DOHH2 (cell line): ENCODE results near the gene ACMSD.

Experiments
- H3F3A ChIP-seq: fragments of 200-600 bp; sonication (generic), shearing (Covaris generic); 2 replicates; pipeline ENCODE4 v1.6.0; 2016; ENCODE audit warnings: antibody characterized with exemption, mild to moderate bottlenecking; ENCODE audit not compliant: control insufficient read depth, insufficient read depth
- H3K27ac ChIP-seq: fragments of 200-600 bp; sonication (generic); 2 replicates; pipeline ENCODE4 v1.5.1; 2014; ENCODE audit warnings: low read depth, mild to moderate bottlenecking, low read length, moderate library complexity
- H3K27me3 ChIP-seq: fragments of 200-600 bp; sonication (generic); 2 replicates; pipeline ENCODE4 v1.6.1; 2014; ENCODE audit warnings: mild to moderate bottlenecking, low read length, mixed read lengths; ENCODE audit not compliant: control insufficient read depth
- H3K36me3 ChIP-seq: fragments of 200-600 bp; sonication (generic); 2 replicates; pipeline ENCODE4 v1.6.1; 2014; ENCODE audit warnings: mild to moderate bottlenecking, low read length, moderate library complexity, mixed read lengths; ENCODE audit not compliant: control insufficient read depth
- H3K4me1 ChIP-seq: fragments of 200-600 bp; sonication (generic); 2 replicates; pipeline ENCODE4 v1.6.1; 2014; ENCODE audit warnings: mild to moderate bottlenecking, low read length, mixed read lengths; ENCODE audit not compliant: control insufficient read depth
- H3K4me2 ChIP-seq: fragments of 200-600 bp; sonication (generic); 2 replicates; pipeline ENCODE4 v1.6.0; 2014; ENCODE audit warnings: mild to moderate bottlenecking, low read length, moderate library complexity
- H3K4me3 ChIP-seq: fragments of 200-600 bp; sonication (generic); 2 replicates; pipeline ENCODE4 v1.5.1; 2014; ENCODE audit warnings: mild to moderate bottlenecking, low read length, mixed read lengths
- H3K79me2 ChIP-seq: fragments of 200-600 bp; sonication (generic); 2 replicates; pipeline ENCODE4 v1.6.1; 2014; ENCODE audit warnings: mild to moderate bottlenecking, low read length, mixed read lengths; ENCODE audit not compliant: control insufficient read depth
- H3K9me2 ChIP-seq: fragments of 200-600 bp; sonication (generic); replicated peaks from 2 replicates; pipeline ENCODE4 v1.6.1; 2014; ENCODE audit warnings: mild to moderate bottlenecking, low read length, mixed read lengths; ENCODE audit not compliant: control insufficient read depth
- H3K9me3 ChIP-seq: fragments of 200-600 bp; sonication (generic); 2 replicates; pipeline ENCODE4 v1.6.1; 2014; ENCODE audit warnings: antibody characterized with exemption, low read length, mixed read lengths; ENCODE audit not compliant: control insufficient read depth, insufficient read depth
- H4K20me1 ChIP-seq: fragments of 200-600 bp; sonication (generic); 2 replicates; pipeline ENCODE4 v1.6.0; 2014; ENCODE audit warnings: low read depth, mild to moderate bottlenecking, antibody characterized with exemption, low read length, moderate library complexity; ENCODE audit not compliant: control insufficient read depth, insufficient read depth
- CTCF ChIP-seq: fragments of 200-600 bp; sonication (generic); IDR thresholded peaks from one replicate; pipeline ENCODE4 v1.5.1; 2014; ENCODE audit warnings: antibody characterized with exemption, mild to moderate bottlenecking, low read depth, low read length; ENCODE audit not compliant: poor library complexity, severe bottlenecking
- EZH2phosphoT487 ChIP-seq: fragments of 200-600 bp; sonication (generic); IDR thresholded peaks from 2 replicates; pipeline ENCODE4 v1.6.1; 2017; ENCODE audit warnings: borderline replicate concordance, mild to moderate bottlenecking, antibody characterized with exemption, low read length, moderate library complexity, mixed read lengths

Gene ACMSD

GRCh38 chr2:134838143-134838620 is at the start of gene ACMSD:
ACMSD (plus strand) TSS chr2:134838616; CDS start chr2:134838683, 67 bp downstream.
- Histone ChIP-seq H3K9me2 (no peaks in the 10 kb centered on the region), H3F3A (no peaks in the 10 kb centered on the region), H4K20me1 (no peaks in the 10 kb centered on the region), H3K9me3 (peaks cover 7% of the 10 kb centered on the region; the same call in 1 of the 2 replicates), H3K4me1 (0 out of 2 replicates have a peak, but pooled peaks cover 2% of the 10 kb centered on the region), H3K4me3 (no peak within 1 kb of the TSS), H3K27me3 (no peaks in the 10 kb centered on the region), H3K36me3 (no peaks in the 10 kb centered on the region), H3K4me2 (no peak within 1 kb of the TSS), H3K27ac (no peak within 1 kb of the TSS), H3K79me2 (no peaks in the 10 kb centered on the region)
- TF ChIP-seq EZH2phosphoT487 (no peak), CTCF (no peak)

- Histone ChIP-seq H3K4me2 (no peak overlapping the region), H3K36me3 (no peaks in the 10 kb centered on the region), H4K20me1 (no peaks in the 10 kb centered on the region), H3K4me1 (no peaks in the 10 kb centered on the region), H3K27me3 (no peaks in the 10 kb centered on the region), H3K9me3 (no peaks in the 10 kb centered on the region), H3F3A (no peaks in the 10 kb centered on the region), H3K79me2 (no peaks in the 10 kb centered on the region), H3K9me2 (no peaks in the 10 kb centered on the region), H3K27ac (no peak overlapping the region), H3K4me3 (no peak overlapping the region)
- TF ChIP-seq EZH2phosphoT487 (no peak), CTCF (peak; percentile 32)
Measured at GRCh38 chr2:134790487-134790886, 47.9 kb upstream of the ACMSD start.

DNA sequence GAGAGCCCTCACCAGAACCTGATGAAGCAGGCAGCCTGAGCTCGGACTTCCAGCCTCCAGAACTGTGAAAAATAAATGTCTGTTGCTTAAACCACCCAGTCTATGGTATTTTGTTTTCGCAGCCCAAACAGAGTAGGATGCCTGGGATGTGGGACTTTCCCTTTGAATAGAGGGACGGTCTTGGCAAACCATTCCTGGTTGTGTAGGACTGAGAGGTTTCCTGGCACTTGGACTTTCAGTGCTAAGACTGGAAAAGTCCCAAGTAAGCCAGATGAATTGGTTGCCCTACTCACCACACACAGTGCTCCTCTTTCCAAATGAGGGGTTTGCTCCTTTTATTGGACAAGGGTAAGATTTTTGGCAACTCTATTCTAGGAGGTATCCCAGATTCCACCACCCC is 46.8 kb upstream of the ACMSD start:
- Histone ChIP-seq H3K4me1 (no peaks in the 10 kb centered on the region), H3K36me3 (no peaks in the 10 kb centered on the region), H3F3A (no peaks in the 10 kb centered on the region), H3K9me3 (no peaks in the 10 kb centered on the region), H3K27me3 (no peaks in the 10 kb centered on the region), H3K9me2 (no peaks in the 10 kb centered on the region), H3K79me2 (no peaks in the 10 kb centered on the region), H3K4me2 (no peak overlapping the region), H3K27ac (no peak overlapping the region), H4K20me1 (no peaks in the 10 kb centered on the region), H3K4me3 (no peak overlapping the region)
- TF ChIP-seq EZH2phosphoT487 (no peak), CTCF (no peak)

GRCh38 chr2:134792186-134792585 is 46.2 kb upstream of the ACMSD start:
- Histone ChIP-seq H4K20me1 (no peaks in the 10 kb centered on the region), H3F3A (no peaks in the 10 kb centered on the region), H3K4me2 (no peak overlapping the region), H3K27ac (no peak overlapping the region), H3K79me2 (no peaks in the 10 kb centered on the region), H3K4me1 (no peaks in the 10 kb centered on the region), H3K9me3 (no peaks in the 10 kb centered on the region), H3K9me2 (no peaks in the 10 kb centered on the region), H3K27me3 (no peaks in the 10 kb centered on the region), H3K36me3 (no peaks in the 10 kb centered on the region), H3K4me3 (no peak overlapping the region)
- TF ChIP-seq EZH2phosphoT487 (no peak), CTCF (no peak)
